Thyroid gland (tissue), 4 donors: Measurements from ENCODE around the gene SLC6A9.

ENCODE experiments used
- POLR2A ChIP-seq, 2 donors: fragments of 450-650 bp; IDR thresholded peaks; one replicate each; pipeline ENCODE4 v1.6.1; 2017; ENCODE audit warnings: antibody characterized with exemption in 2 of 2, mild to moderate bottlenecking in 2 of 2, moderate library complexity in 1 of 2
- TF ChIP-seq, protein P1 (sequence below), 6 experiments: fragments of 200-600 bp in 3 of 6; fragments of 450-650 bp in 3 of 6; sonication (generic) in 3 of 6; IDR thresholded peaks; one replicate each; pipeline ENCODE4 v1.5.1; 2016 to 2019; ENCODE audit warnings: antibody characterized with exemption in 6 of 6, mild to moderate bottlenecking in 2 of 6, inconsistent platforms in 1 of 6, moderate library complexity in 1 of 6

GRCh38 chr1:43960798-43961197 lies 70.5 kb downstream of the SLC6A9 start:
- TF ChIP-seq, protein P1, sequence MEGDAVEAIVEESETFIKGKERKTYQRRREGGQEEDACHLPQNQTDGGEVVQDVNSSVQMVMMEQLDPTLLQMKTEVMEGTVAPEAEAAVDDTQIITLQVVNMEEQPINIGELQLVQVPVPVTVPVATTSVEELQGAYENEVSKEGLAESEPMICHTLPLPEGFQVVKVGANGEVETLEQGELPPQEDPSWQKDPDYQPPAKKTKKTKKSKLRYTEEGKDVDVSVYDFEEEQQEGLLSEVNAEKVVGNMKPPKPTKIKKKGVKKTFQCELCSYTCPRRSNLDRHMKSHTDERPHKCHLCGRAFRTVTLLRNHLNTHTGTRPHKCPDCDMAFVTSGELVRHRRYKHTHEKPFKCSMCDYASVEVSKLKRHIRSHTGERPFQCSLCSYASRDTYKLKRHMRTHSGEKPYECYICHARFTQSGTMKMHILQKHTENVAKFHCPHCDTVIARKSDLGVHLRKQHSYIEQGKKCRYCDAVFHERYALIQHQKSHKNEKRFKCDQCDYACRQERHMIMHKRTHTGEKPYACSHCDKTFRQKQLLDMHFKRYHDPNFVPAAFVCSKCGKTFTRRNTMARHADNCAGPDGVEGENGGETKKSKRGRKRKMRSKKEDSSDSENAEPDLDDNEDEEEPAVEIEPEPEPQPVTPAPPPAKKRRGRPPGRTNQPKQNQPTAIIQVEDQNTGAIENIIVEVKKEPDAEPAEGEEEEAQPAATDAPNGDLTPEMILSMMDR (IDR thresholded peaks at IDR 0.05): no peak
- TF ChIP-seq POLR2A (IDR thresholded peaks at IDR 0.05): no peak
